A549 (cell line): ENCODE results near the gene MOCS1.

Experiments
- CBX2 ChIP-seq: fragments of 200-600 bp; sonication (generic); IDR thresholded peaks from 2 replicates; pipeline ENCODE4 v1.6.1; 2016; ENCODE audit warnings: low read depth, mild to moderate bottlenecking, borderline replicate concordance
- CEBPB ChIP-seq, 2 experiments: fragments of >200 bp in 1 of 2; sonication (Bioruptor Twin) in 1 of 2; formaldehyde crosslinking in 1 of 2; IDR thresholded peaks; 2 replicates each; pipeline ENCODE4 v1.6.1; 2012 to 2016
- CHD2 ChIP-seq: fragments of 150-350 bp; IDR thresholded peaks from 2 replicates; pipeline ENCODE4 v1.6.1; 2014; ENCODE audit warnings: low read length; ENCODE audit not compliant: partially characterized antibody
- CTCF ChIP-seq: fragments of >200 bp; sonication (Bioruptor Twin); formaldehyde crosslinking; IDR thresholded peaks from 3 replicates; pipeline ENCODE4 v1.5.1; 2016
- EHMT2 ChIP-seq: fragments of 200-600 bp; sonication (generic); IDR thresholded peaks from 2 replicates; pipeline ENCODE4 v1.6.1; 2016; ENCODE audit warnings: antibody characterized with exemption, low read depth, mild to moderate bottlenecking, moderate library complexity
- JUN ChIP-seq, 2 experiments: fragments of >200 bp; sonication (Bioruptor Twin); formaldehyde crosslinking; IDR thresholded peaks; 2 replicates in 1 of 2; 3 replicates in 1 of 2; pipeline ENCODE4 v1.6.1; 2016 to 2017
- JUNB ChIP-seq: fragments of >200 bp; sonication (Bioruptor Twin); formaldehyde crosslinking; IDR thresholded peaks from 2 replicates; pipeline ENCODE4 v1.6.1; 2016
- KDM1A ChIP-seq: fragments of 200-600 bp; sonication (generic); IDR thresholded peaks from 2 replicates; pipeline ENCODE4 v1.6.1; 2016; ENCODE audit warnings: low read depth, mild to moderate bottlenecking
- REST ChIP-seq: fragments of 200-600 bp; sonication (generic); IDR thresholded peaks from 2 replicates; pipeline ENCODE4 v1.6.1; 2016; ENCODE audit warnings: antibody characterized with exemption, mild to moderate bottlenecking, moderate library complexity
- RFX5 ChIP-seq: fragments of 450-650 bp; IDR thresholded peaks from 2 replicates; pipeline ENCODE4 v1.7.1; 2014; ENCODE audit warnings: antibody characterized with exemption, mild to moderate bottlenecking, moderate library complexity
- TP53 ChIP-seq: fragments of 250-450 bp; sonication (Bioruptor Pico); IDR thresholded peaks from 2 replicates; pipeline ENCODE4 v1.5.0; 2021; ENCODE audit warnings: mild to moderate bottlenecking, moderate library complexity
- ZC3H11A ChIP-seq: fragments of 450-650 bp; IDR thresholded peaks from 2 replicates; pipeline ENCODE4 v1.6.1; 2014; ENCODE audit warnings: antibody characterized with exemption, mild to moderate bottlenecking
- TF ChIP-seq, protein P1 (sequence below): IDR thresholded peaks from 2 replicates; pipeline ENCODE4 v1.6.1; 2012
- TF ChIP-seq, protein P2 (sequence below): fragments of 450-650 bp; IDR thresholded peaks from 2 replicates; pipeline ENCODE4 v1.6.1; 2014; ENCODE audit warnings: antibody characterized with exemption

DNA sequence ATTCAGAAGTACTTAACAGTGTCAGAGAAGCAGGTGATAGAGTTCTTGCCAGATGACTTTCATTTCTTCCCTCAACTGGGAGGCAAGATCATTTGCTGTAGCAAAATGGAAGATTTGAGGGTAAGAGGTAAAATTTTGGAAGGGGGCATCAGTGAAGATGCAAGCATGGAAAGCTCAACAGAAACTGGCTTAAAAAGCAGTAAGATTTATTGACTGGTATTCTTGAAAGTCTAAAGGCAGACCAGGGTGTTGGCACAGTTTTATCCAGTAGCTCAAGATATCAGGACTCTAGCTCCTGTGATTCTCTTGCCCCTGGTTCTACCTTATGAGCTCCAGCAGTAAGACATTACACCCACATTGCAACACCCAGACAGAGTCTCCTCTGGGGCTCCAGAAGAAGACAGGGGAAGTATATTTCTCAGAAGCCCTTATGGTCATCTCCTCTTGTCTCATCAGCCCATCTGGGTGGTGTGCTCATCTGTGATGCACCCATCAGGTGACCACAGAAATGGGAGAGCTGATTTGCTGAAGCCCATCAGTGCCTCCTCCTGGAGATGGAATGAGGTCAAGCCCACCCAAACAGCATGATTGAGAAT lies 16.0 kb upstream of the MOCS1 start:
- TF ChIP-seq, protein P1, sequence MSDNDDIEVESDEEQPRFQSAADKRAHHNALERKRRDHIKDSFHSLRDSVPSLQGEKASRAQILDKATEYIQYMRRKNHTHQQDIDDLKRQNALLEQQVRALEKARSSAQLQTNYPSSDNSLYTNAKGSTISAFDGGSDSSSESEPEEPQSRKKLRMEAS, result no peak
- TF ChIP-seq TP53, result no peak
- TF ChIP-seq JUN (IDR thresholded peaks at IDR 0.05), result no peak
- TF ChIP-seq CTCF, result no peak
- TF ChIP-seq CBX2, result no peak
- no peak for TF ChIP-seq KDM1A
- no peak for TF ChIP-seq REST
- no peak for TF ChIP-seq CEBPB (IDR thresholded peaks at IDR 0.05)
- TF ChIP-seq, protein P2, sequence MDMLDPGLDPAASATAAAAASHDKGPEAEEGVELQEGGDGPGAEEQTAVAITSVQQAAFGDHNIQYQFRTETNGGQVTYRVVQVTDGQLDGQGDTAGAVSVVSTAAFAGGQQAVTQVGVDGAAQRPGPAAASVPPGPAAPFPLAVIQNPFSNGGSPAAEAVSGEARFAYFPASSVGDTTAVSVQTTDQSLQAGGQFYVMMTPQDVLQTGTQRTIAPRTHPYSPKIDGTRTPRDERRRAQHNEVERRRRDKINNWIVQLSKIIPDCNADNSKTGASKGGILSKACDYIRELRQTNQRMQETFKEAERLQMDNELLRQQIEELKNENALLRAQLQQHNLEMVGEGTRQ, result no peak
- TF ChIP-seq CHD2, result no peak
- TF ChIP-seq RFX5, result no peak
- no peak for TF ChIP-seq ZC3H11A
- no peak for TF ChIP-seq JUNB
- no peak for TF ChIP-seq EHMT2
